T-helper 2 cell (primary cell): ENCODE measurements around the gene VANGL1.

ENCODE experiments used
- DNase-seq, 5 experiments: peaks; one replicate each; pipeline versions ENCODE4 v3.0.0 to v3.0.0-alpha.2; 2012 to 2022

VANGL1 gene

GRCh38 chr1:115669002-115669673 is 27.4 kb downstream of the VANGL1 start:
- DNase-seq: peak in 1 of 5 experiments; percentile 44

GRCh38 chr1:115669886-115670285 is 28.1 kb downstream of the VANGL1 start:
- DNase-seq: no peak

GRCh38 chr1:115670476-115671175 is 28.9 kb downstream of the VANGL1 start:
- DNase-seq: no peak

GRCh38 chr1:115671176-115671934 is 29.6 kb downstream of the VANGL1 start:
- DNase-seq: no peak

GRCh38 chr1:115672224-115673009 is 30.6 kb downstream of the VANGL1 start:
- DNase-seq: no peak

GRCh38 chr1:115676498-115677181 is 34.9 kb downstream of the VANGL1 start:
- no peak for DNase-seq

GRCh38 chr1:115677182-115677555 is 35.4 kb downstream of the VANGL1 start:
- DNase-seq: peak in 1 of 5 experiments; percentile 19

GRCh38 chr1:115677565-115677964 is 35.8 kb downstream of the VANGL1 start:
- no peak for DNase-seq

- no peak for DNase-seq
Observed at GRCh38 chr1:115678141-115678540, 36.4 kb downstream of the VANGL1 start.

GRCh38 chr1:115679141-115679611 is 37.4 kb downstream of the VANGL1 start:
- peak in 1 of 5 experiments; percentile 14 for DNase-seq

- DNase-seq: no peak
Observed at GRCh38 chr1:115680730-115681111, 39.0 kb downstream of the VANGL1 start.

- DNase-seq: peak in 1 of 5 experiments; percentile 24
Observed at GRCh38 chr1:115682792-115683191, 41.0 kb downstream of the VANGL1 start.

- no peak for DNase-seq
Observed at GRCh38 chr1:115685029-115685705, 43.4 kb downstream of the VANGL1 start.

GRCh38 chr1:115687744-115688143 is 46.0 kb downstream of the VANGL1 start:
- no peak for DNase-seq

GRCh38 chr1:115690972-115691371 is 49.2 kb downstream of the VANGL1 start:
- no peak for DNase-seq

GRCh38 chr1:115692224-115692623 is 50.5 kb downstream of the VANGL1 start:
- no peak for DNase-seq

- no peak for DNase-seq
Observed at GRCh38 chr1:115694805-115695204, 53.0 kb downstream of the VANGL1 start.

GRCh38 chr1:115697619-115698018 is 55.8 kb downstream of the VANGL1 start:
- no peak for DNase-seq

GRCh38 chr1:115701090-115701489 is 59.3 kb downstream of the VANGL1 start:
- DNase-seq: no peak

GRCh38 chr1:115702959-115703358 is 61.2 kb downstream of the VANGL1 start:
- DNase-seq: no peak
